Endometrial microvascular endothelial cells (primary cell): ENCODE results near the gene FLOT2. TPM values are rescaled to one million over a fixed set of nuclear protein-coding genes. Genes with fewer than 3 reads are reported as not detected.
"Not testable (repeated sequence)": the region's sequence is repeated elsewhere in the genome, so short reads cannot be mapped to it uniquely, and the experiment has no call there.

Experiments used
- in situ Hi-C: cut with HindIII; loops from 2 replicates; pipeline ENCODE4 v1.10.0; 2017; ENCODE audit warnings: low sequenced_read_pairs, low pct_unique_long_range_greater_than_20kb; ENCODE audit errors: inconsistent ontology term
- total RNA-seq: library from RNA; depleted of rRNA; stranded (reverse); fragments of >200 nt; gene quantifications from one replicate; pipeline ENCODE4 v1.2.3, GENCODE V29; 2015; ENCODE audit errors: inconsistent ontology term

Gene FLOT2
- total RNA-seq, 1 donor from 2014 or later: 102 TPM

DNA sequence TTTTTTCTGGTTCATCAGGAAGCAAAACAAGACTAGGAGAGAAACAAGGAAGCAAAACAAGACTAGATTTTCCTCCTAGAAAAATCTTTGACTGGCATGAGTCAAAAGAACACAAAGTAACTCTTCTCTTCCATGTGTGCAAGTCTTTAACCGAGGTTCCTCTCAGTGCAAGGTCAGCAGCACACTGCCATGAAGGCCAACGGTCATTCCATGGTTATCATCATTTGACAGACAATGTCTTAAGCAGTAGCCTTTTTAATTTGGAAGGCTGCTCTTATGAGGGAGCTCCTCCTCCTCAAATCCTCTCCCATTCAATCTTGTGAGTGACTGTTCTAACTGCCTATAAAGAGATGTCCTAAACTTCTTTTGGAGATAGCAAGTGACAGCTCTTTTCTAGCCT is 20.8 kb upstream of the FLOT2 start:
- in situ Hi-C loops: no loop called here

DNA sequence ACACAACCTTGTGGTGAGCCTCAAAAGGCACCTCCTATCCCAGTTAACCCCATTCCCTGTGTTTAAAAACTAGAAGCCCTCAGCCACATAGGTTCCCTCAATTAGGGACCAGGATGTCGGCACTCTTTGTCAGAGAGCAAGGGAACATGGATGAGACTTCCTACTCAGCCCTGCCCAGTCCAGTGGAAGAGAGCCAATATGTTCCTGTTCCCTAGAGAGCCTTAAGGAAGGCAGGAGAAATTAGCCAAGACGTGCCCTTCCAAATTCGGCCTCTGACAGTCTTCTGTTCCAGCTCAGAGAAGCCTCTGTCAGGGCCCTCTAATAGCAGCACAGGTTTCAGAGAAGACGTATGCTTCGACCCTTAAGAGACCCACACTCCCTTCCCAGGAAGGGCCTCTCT is 19.9 kb upstream of the FLOT2 start:
- in situ Hi-C loops: no loop called here

DNA sequence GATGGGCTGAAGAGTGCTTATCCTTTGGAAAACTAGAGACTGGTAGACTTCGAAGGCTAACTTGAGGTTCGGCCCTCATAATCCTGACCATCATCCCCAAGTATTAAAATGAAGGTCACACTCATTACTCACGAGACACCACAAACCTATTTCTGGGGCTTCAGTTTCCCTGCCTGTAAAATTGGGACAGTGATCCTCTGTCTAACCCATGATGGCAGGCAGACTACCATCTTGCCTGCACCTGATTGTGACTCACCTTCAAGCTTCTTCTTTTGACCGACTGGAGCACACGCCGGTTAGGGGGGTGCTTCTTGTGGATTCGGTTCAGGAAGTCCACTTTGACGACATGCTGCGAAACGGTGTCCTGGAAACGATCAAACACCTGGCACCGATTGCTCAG is 19.5 kb upstream of the FLOT2 start:
- in situ Hi-C loops: no loop called here

DNA sequence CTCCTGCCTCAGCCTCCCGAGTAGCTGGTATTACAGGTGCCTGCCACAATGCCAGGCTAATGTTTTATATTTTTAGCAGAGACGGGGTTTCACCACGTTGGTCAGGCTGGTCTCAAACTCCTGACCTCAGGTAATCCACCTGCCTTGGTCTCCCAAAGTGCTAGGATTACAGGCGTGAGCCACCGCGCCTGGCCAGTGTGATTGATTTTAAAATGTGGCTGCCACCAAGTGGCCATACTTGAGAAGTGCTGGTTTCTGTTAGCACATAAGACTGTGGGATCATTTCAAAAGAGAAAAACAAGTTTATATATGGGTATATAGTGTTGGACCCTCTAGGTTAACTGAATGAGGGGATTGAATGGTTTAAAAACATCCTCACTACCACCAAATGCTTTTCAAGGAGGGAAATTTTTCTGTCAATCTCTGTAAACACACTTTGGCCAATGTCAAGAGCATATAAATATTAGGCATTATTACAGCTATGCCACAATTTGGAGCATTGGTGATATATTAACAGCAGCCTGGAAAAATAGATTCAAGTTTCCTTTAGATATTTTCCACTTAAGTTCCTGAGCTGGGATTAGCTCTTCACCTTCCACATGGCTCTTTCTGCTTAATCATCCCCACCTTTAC is 18.9 kb upstream of the FLOT2 start:
- in situ Hi-C loops: no loop called here

DNA sequence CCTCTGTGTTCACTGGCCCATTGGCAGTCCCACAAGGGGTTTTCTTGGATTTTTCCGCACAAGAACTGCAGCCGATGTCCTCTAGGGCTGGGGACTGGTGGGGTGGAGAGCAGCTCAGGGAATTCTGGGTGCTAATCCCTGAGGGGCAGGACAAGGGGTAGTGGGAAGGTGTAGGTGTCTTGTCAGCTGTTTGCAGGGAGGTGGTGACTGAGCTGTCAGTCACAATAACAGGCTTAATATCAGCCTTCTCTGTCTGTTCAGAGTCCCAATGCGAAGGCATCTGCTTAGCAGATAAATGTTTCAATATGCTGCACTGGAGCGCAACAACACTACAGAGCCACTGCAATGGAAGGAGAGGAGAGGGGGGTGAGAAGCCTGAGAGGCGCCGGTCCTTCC is 15.4 kb upstream of the FLOT2 start:
- in situ Hi-C loops: no loop called here

DNA sequence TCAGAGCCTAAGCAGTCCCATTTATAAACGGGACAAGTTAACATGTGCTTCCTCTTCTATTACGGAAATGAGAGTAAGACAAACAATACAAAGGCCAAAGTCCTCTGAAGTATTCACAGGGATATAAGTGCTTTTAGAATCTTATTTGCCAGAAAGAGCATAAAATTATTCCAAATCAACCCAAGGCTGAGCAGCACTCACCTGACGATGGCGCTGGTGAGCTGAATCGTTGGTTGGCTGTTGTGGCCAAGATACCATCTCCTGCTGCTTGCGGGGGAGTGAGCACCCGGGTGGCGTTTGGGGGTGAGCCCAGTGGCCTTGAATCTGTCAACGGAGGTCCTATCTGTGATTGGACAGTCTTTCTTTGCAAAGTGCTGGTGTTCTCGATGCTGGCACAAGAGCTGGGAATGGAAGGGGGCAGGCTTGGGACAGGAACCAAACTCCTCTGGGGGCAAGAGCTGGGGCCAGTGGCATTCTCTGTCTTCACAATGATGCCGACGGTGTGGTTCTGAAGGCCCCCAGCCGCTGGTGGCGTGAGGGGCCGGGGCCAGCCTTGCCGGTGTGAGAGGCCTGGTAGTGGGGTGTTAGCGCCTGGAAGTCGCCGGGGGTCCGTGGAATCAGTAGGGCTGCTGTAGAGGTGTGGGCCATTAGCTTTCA is 14.9 kb upstream of the FLOT2 start:
- in situ Hi-C loops: no loop called here

DNA sequence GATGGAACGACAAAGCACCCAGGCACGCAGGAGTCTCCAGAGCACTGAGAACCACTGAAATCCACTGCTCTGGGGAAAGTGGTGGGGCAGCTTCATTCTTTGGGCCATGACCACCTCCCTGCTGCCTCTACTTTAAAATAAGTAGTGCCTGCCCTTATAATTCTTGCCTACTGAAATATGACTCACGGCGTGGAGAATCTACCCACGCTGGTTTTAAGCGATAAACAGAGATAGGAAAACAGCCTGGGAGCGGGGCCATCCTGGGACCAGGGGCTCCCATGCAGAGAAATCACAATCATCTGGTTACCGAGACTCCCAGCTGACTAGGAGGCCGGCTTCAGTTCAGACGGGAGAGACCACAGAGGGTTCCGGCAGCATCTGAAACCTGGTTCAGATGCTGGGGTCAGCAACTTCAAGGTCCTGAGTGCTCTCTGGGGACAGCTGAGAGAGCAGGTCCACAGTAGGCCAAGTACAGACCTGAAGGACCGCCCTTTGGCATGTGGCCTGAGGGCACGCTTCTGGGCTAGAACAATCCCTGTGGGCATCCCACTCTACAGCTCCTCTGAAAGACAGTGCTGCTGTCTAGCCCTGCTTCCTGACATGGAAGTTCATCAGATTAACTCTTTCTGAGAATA is 14.0 kb upstream of the FLOT2 start:
- in situ Hi-C loops: no loop called here

DNA sequence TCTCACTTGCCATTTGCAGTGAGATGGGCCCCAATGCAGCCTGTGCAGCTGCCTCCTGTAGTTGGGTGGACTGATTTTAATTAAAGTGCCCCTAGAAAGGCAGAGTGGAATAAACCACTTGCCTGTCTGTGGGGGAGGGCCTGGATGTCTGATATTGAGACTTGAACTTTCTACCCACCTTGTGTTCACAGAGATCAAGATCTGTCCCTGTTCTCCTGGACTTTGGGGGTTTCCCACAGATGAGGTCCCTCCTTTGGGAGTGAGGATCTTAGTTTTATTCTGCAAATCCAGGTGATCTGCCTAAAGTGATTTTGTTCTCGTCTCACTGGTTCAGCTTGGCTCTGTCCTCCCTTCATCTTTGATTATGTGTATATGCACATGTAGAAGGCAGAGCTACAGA is 13.0 kb upstream of the FLOT2 start:
- in situ Hi-C loops: no loop called here

DNA sequence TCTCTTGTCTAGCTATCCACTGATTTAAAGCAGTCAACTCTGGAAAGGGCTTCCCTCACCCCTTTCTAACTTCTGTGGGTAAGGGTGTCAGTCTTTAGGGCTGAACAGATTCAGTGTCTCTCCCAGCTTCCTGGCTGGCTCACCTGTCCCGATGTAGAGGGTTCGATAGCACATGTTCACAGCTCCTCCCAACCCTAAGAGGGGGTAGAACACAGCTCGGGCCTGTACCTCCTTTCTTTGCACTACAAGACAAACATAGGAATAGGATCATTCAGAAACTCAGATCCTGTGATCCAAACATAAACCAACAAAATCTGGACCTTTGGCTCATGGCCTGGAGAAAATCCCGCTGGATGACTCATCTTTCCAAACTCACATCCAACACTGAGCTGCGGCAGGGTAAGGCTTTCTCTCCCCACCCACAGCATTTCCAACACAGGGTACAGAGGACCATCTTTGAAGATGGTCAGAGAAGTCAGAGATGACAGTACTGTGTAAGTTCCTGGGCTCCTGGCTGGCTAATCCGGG is 11.2 kb upstream of the FLOT2 start:
- in situ Hi-C loops: no loop called here

DNA sequence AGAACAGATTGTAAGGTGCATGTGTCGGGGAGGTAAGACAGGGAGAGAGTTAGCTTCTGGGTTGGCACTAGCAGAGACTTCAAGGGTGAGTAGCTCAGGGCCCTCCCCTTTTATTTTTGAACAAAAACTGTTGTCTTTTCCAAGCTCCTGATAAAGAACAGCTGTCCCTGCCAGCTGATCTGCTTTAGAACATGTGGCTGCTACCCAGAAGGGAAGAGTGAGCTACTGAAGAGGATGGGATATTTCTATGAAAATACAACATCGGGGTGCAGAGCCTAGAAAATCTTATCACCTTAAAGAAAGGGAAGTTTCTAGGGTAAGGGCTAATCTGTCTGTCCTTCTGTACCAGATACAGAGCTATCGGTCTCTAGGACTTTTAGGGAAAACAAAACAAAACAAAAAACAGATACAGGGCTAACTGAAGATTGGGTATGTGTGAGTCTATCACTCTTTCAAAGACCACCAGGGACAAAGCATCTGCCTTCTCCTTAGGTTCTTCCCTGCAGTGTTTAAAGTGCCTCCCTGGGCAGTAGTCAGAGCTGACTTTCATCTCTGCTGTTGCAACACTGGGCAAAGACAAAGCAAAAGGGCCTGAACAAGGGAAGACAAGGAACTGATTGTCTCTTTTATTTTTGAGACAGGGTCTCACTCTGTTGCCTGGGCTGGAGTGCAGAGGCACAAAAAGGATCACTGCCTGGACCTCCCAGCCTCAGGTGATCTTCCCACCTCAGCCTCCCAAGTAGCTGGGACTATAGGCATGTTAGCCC is 10.4 kb upstream of the FLOT2 start:
- in situ Hi-C loops: no loop called here

DNA sequence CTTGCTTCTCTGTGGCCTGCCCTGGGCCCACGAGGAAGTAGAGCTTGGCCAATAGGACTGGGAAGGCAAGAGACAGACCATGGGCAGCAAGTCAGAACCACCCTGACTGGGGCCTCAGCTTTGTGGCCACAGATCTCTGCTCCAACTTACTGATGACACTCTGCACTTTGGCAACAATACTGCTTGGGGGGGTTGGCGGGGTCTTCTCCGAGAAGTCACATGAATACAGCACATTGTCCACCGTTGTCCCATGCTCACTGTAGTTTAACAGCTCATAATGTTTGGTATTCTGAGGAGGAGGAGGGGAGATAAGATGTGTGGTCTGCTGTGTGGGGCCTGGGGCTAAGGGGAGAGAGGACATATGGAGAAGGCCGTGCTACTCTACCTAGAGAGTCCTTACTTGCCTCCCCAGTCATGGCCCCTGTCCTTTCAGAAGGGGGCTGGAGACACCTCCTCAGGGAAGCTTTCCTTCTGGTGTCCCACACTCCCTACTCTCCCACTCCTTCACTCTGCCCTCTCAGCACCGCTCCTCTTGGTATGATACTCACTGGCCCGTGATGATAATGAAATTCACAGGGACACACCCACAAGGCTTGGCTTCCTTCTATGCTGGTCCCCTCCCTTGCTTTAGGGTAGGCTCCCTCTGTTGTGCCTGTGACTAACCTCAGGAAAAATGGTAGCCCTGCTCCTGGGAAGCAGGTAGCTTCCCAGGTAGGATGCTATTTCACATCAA is 9.3 kb upstream of the FLOT2 start:
- in situ Hi-C loops: no loop called here

DNA sequence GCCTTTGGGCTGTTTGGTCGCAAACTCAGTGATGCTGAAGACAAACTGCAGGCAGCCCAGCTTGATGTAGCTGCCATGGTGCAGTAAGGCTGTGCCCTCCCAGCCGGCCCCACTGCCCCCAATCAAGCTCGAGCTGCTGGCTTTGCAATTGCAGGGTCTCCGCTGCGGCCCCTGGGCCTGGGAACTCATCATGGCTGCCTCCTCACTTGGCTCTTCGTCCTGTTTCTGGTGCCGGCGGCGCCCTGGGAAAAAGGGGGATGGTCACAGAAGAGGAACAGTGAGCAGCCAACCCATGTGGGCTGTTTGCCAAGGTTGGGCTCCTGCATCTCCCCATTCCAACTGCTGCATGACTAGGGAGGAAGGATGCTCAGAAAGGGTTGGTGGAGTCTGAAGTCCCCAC is 8.7 kb upstream of the FLOT2 start:
- in situ Hi-C loops: no loop called here

DNA sequence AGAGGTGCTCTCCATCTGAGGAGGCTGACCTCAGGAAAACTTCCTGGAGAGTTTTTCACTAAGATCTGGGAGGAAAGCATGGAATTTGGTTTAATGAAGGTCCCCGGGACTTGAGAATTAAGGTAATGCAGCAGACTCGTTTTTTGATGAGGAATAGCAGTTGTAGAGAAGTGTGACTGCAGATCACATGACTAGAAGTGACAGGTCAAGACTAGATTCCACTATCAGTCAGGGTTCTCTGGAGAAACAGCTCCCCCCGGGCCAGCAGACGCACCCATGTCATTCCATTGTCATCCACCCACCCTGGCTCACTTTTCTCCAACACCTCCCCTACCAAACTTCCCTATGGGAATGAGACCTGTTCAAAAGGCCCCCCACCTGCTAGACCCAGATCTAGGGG is 7.3 kb upstream of the FLOT2 start:
- in situ Hi-C loops: no loop called here

DNA sequence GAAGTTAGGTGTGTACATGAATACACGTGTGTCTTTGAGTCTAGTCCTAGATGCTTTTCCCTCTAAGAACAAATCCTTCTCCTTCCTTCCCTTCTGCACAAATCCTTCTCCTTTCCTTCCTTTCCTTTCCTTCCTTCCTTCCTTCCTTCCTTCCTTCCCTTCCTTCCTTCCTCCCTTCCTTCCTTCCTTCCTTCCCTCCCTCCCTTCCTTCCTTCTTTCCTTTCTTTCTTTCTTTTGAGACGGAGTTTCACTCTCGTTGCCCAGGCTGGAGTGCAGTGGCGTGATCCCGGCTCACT is 6.0 kb upstream of the FLOT2 start:
- in situ Hi-C loops: not testable (repeated sequence)

DNA sequence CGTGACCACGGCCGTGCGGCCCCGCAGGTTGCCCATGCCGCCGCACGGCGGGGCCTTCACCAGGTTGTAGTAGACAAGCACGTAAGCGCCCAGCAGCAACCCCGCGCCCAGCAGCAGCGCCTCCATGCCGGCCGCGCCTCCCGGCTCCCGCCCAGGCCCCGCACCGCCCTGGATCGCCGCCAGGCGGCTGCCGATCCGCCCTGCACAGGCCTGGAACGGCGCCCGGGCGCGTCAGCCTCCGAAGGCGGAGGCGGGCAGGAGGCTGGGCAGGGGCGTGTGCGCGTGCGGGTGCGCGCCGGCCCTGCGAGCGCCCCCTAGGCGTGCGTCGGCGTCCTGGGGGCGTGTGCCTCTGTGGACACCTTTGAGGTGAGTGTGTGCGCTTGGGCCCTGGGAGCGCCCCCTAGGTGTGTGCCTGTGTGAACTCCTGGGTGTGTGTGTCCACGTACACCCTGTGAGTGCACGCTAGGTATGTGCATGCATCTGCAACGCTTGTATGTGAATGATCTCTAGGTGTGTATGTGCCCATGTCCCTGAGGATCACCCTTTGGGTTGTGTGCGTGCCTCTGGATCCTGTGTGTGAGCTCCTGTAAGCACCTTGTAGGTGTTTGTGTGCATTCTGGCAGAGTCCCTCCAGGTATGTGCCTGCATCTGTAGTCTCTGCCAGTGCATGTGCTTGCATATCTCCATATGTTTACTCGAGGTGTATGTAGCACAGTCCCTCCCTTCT is 5.4 kb upstream of the FLOT2 start, which contains the start of gene DHRS13:
TSS of gene DHRS13 (minus strand) at position 261 of the 727 bp plus-strand sequence. CDS start at position 126, 135 bp downstream.
- in situ Hi-C loops: no loop called here

DNA sequence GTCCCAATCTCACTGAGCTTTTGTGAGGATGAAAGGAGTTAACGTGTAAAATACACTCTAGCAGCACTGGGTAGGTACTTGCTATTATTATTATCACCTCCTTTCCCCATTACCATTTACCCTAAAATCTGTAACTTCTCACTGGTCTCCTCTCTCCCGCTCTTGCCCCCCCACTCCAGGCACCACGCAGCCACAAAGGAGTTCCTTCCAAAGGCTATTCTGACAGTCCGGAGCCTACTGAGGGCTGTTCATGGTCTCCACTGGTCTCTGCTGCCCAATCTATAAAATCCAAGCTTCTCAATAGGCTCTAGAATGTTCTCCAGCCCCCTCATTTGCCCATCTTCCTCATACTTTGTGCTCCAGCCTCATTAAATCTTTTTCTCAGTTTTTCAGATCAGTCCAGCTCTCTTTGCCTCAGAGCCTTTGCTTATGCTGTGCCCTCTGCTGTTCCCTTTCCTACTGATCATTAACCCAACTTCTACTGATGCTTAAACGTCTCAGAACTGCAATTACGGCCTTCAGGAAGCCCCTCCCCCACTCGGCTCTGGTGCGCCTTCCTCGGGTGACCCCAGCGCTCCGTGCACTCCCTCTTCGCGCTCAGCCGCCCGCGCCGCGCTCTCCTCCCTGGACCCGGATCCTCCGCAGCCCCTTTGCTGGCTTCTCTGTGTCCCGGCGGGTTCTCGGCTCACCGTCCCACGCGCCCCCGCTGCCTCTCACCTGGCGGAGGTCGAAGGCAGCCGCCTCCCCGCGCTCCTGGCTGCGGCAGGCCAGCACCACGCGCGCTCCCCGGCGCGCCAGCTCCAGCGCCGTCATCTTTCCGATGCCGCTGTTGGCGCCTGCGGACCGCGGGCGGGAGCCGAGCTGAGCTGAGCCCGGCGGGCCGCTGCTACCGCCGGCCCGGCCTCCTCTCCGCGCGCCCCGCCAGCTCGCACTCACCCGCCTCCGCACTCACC is 4.6 kb upstream of the FLOT2 start:
- in situ Hi-C loops: no loop called here

DNA sequence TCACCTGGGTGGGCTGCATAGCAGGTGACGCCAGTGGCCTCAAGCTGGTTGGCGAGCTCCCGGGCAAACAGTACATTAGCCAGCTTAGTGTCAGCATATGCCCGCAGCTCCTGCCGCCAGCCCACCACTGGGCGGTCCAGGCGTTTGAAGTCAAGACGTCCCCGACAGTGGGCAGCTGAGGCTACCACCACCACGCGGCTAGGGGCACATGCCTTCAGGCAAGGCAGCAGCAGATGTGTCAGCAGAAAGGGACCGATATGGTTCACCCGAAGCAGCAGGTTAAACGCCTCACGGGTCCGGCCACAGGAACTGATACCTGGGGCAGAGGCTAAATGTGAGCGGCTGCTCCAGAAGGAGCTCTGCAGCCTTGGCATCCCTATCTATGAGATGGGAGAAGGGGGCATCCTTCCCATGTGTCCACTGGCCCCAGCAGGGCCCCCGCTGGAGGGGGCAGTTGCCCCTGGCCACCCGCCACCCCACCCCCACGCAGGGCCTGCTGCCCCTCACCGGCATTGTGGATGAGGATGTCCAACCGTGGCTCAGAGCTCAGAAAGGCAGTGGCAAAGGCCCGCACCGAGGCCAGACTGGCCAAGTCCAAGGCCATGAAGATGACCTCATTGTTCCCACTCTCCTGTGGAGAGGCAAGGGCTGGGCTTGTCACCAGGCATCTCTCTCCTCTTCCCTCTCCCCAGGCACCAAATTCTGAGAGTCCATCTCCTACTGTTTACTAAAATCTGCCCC is 3.6 kb upstream of the FLOT2 start:
- in situ Hi-C loops: no loop called here
